ENCODE results near the gene CDHR2.

CDHR2 gene

GRCh38 chr5:176616511-176616910 is 67.4 kb downstream of the CDHR2 start:
- Histone ChIP-seq H3K27ac (no peak overlapping the region), H3K4me3 (ENCODE audit: low read depth in 1 of 2, low read length in 1 of 2) (no peak overlapping the region), H3K27me3 (peaks cover 99% of the 10 kb centered on the region), H3K9me3 (no peaks in the 10 kb centered on the region), H3K36me3 (no peaks in the 10 kb centered on the region), H3K4me1 (ENCODE audit: control insufficient read depth in 1 of 2, insufficient read depth in 1 of 2, low read depth in 1 of 2, low read length in 1 of 2) (peaks cover 0 to 12% of the 10 kb centered on the region in 2 experiments)
- TF ChIP-seq CTCF (IDR thresholded peaks at IDR 0.05) = no peak

- Histone ChIP-seq H3K36me3 (no peaks in the 10 kb centered on the region), H3K27ac (no peak overlapping the region), H3K27me3 (peaks cover 96% of the 10 kb centered on the region), H3K9me3 (no peaks in the 10 kb centered on the region), H3K4me1 (ENCODE audit: control insufficient read depth in 1 of 2, insufficient read depth in 1 of 2, low read depth in 1 of 2, low read length in 1 of 2) (peaks cover 0 to 12% of the 10 kb centered on the region in 2 experiments), H3K4me3 (ENCODE audit: low read depth in 1 of 2, low read length in 1 of 2) (no peak overlapping the region)
- no peak for TF ChIP-seq CTCF (IDR thresholded peaks at IDR 0.05)
Measured at GRCh38 chr5:176618783-176619182, 69.6 kb downstream of the CDHR2 start.

- Histone ChIP-seq H3K4me1 (ENCODE audit: control insufficient read depth in 1 of 2, insufficient read depth in 1 of 2, low read depth in 1 of 2, low read length in 1 of 2) (peaks cover 0 to 12% of the 10 kb centered on the region in 2 experiments), H3K9me3 (no peaks in the 10 kb centered on the region), H3K4me3 (ENCODE audit: low read depth in 1 of 2, low read length in 1 of 2) (no peak overlapping the region), H3K36me3 (no peaks in the 10 kb centered on the region), H3K27ac (no peak overlapping the region), H3K27me3 (peaks cover 96% of the 10 kb centered on the region)
- no peak for TF ChIP-seq CTCF (IDR thresholded peaks at IDR 0.05)
Measured at GRCh38 chr5:176619203-176619568, 70.0 kb downstream of the CDHR2 start.

DNA sequence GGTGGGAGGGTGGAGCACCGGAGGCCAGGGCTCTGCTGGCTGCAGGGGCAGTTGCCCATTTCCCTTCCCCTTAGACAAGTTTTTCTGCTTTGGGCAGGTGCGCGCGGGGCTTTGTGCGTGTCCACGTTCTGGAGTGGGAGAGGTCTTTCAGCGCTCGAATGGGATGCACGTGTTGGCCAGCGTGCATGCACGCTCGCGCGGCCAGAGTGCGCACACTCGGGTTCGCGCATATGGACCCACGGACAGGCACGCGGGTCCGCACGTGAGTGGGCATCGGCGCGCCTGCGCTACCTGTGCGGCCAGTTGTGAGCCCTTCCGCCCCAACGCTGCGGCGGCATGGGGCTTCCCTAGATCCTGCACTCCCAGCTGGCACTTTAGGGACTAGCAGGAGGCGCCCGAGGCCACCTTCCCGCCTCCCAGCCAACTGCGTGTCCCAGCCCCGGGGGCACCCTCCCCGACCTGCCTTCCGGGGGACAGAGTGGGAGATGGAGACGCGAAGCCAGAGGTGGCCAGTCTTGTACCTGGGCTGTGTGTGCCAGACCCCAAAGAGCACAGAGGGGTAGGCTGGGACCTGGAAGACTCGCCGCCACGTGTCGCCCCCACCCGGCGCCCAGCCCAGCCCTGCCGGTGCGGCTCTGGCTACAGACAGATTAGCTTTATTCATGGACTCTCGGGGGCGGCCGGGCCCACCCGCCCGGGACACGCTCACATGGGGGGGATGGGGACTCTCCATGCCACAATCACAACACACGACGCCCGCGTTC is 70.6 kb downstream of the CDHR2 start:
- H3K4me1 ChIP-seq (ENCODE audit: control insufficient read depth in 1 of 2, insufficient read depth in 1 of 2, low read depth in 1 of 2, low read length in 1 of 2) = peaks cover 0 to 12% of the 10 kb centered on the region in 2 experiments
- H3K27me3 ChIP-seq = peaks cover 97% of the 10 kb centered on the region
- no peaks in the 10 kb centered on the region for H3K36me3 ChIP-seq
- H3K4me3 ChIP-seq (ENCODE audit: low read depth in 1 of 2, low read length in 1 of 2) = no peak overlapping the region
- TF ChIP-seq CTCF (IDR thresholded peaks at IDR 0.05) = no peak
- H3K27ac ChIP-seq = no peak overlapping the region
- no peaks in the 10 kb centered on the region for H3K9me3 ChIP-seq

- TF ChIP-seq CTCF (IDR thresholded peaks at IDR 0.05) = no peak
- peaks cover 0 to 12% of the 10 kb centered on the region in 2 experiments for H3K4me1 ChIP-seq (ENCODE audit: control insufficient read depth in 1 of 2, insufficient read depth in 1 of 2, low read depth in 1 of 2, low read length in 1 of 2)
- H3K27me3 ChIP-seq = peaks cover 97% of the 10 kb centered on the region
- no peaks in the 10 kb centered on the region for H3K36me3 ChIP-seq
- H3K4me3 ChIP-seq (ENCODE audit: low read depth in 1 of 2, low read length in 1 of 2) = no peak overlapping the region
- H3K27ac ChIP-seq = no peak overlapping the region
- H3K9me3 ChIP-seq = no peaks in the 10 kb centered on the region
Measured at GRCh38 chr5:176620333-176620981, 71.3 kb downstream of the CDHR2 start.
